Measurements from ENCODE around the gene MACROD1. TPM values are rescaled to one million over a fixed set of nuclear protein-coding genes. Genes with fewer than 3 reads are reported as not detected.

Gene MACROD1
- polyA plus RNA-seq, 2 donors = 25.6 to 75.6 TPM

DNA sequence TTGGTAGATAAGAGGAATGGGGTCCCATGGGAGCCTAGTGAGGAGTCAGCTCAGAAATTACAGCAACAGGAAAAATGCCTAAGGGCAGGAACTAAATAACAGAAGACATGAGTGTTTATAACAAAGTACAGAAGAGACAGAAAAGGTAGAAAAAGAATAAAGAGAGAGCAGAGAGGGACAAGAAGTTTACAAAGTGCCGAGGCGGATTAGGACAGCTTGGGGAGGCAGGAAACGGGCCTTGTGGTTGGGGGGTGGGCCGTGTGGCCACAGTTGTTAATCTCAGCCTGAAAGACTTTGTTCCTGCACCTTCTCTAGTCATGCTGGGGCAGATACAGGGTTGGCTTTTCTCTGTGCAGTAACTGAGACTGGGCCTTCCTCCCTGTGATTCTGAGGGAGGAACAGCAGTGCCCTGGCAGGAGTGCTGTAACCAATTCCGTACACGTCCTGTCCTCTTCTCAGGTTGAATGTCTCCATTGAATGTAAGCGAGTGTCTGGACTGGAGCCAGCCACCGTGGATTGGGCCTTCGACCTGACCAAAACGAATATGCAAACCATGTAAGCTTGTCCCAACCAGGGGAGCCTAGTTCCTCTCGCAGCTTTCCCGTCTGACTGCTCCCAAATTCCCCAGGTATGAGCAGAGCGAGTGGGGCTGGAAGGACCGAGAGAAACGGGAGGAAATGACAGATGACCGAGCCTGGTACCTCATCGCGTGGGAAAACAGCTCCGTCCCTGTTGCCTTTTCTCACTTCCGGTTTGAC lies 214.0 kb downstream of the MACROD1 start:
- peaks cover 8 to 18% of the 10 kb centered on the region in 2 donors for H3K36me3 ChIP-seq (ENCODE audit: control insufficient read depth in 2 of 2, insufficient read depth in 2 of 2, low read length in 1 of 2)
- 45 to 56% methylated on average over 20 of the region's 20 CpGs for WGBS, 2 donors
- no peaks in the 10 kb centered on the region for H3K27me3 ChIP-seq (ENCODE audit: control insufficient read depth in 1 of 2, insufficient read depth in 2 of 2, low read length in 2 of 2)
- no peak overlapping the region for H3K4me3 ChIP-seq (ENCODE audit: low read depth in 1 of 2, low read length in 2 of 2)
- H3K27ac ChIP-seq (ENCODE audit: low read depth in 2 of 2, low read length in 1 of 2) = peak overlapping the region; percentile 78 to 88
- H3K9me3 ChIP-seq (ENCODE audit: control insufficient read depth in 2 of 2, insufficient read depth in 1 of 2, low read depth in 1 of 2, low read length in 1 of 2) = no peaks in the 10 kb centered on the region
- peaks cover 0 to 8% of the 10 kb centered on the region in 2 donors for H3K4me1 ChIP-seq (ENCODE audit: control insufficient read depth in 2 of 2, insufficient read depth in 2 of 2, low read length in 1 of 2)

Other genes with a start within 250 kb of the MACROD1 start
- gene RCOR2, start 248.9 kb downstream of the MACROD1 start, polyA plus RNA-seq = under 1 TPM; 0.13 to 0.24 TPM
- 10 to 100 TPM in 1 of 2 donors, 1 to 10 TPM in 1; 8.5 to 11.8 TPM for gene NAA40, start 227.1 kb downstream of the MACROD1 start, polyA plus RNA-seq
- 1,000 to 10,000 TPM in 1 of 2 donors, 100 to 1,000 TPM in 1; 737 to 1,011 TPM for gene COX8A, start 191.5 kb downstream of the MACROD1 start, polyA plus RNA-seq
- gene OTUB1, start 179.7 kb downstream of the MACROD1 start, polyA plus RNA-seq = 10 to 100 TPM; 54.6 to 91.5 TPM
- under 1 TPM; 0.04 to 0.08 TPM for gene FLRT1, start 130.2 kb downstream of the MACROD1 start, polyA plus RNA-seq
- 10 to 100 TPM; 60.0 to 69.4 TPM for gene STIP1, start 20.1 kb upstream of the MACROD1 start, polyA plus RNA-seq
- 1 to 10 TPM; 4.4 to 5.8 TPM for gene FERMT3, start 40.6 kb upstream of the MACROD1 start, polyA plus RNA-seq
- gene TRPT1, start 60.1 kb upstream of the MACROD1 start, polyA plus RNA-seq = 10 to 100 TPM; 44.9 to 61.1 TPM
- 10 to 100 TPM; 49.5 to 55.1 TPM for gene NUDT22, start 60.2 kb upstream of the MACROD1 start, polyA plus RNA-seq
- 10 to 100 TPM; 31.2 to 53.7 TPM for gene DNAJC4, start 64.4 kb upstream of the MACROD1 start, polyA plus RNA-seq
- gene VEGFB, start 68.5 kb upstream of the MACROD1 start, polyA plus RNA-seq = 10 to 100 TPM; 34.6 to 48.1 TPM
- gene FKBP2, start 75.0 kb upstream of the MACROD1 start, polyA plus RNA-seq = 100 to 1,000 TPM; 119 to 202 TPM
- 100 to 1,000 TPM; 211 to 349 TPM for gene PPP1R14B, start 80.8 kb upstream of the MACROD1 start, polyA plus RNA-seq
- 10 to 100 TPM; 24.6 to 37.4 TPM for gene PLCB3, start 85.4 kb upstream of the MACROD1 start, polyA plus RNA-seq
- 10 to 100 TPM; 57.4 to 64.8 TPM for gene BAD, start 118.6 kb upstream of the MACROD1 start, polyA plus RNA-seq
- gene GPR137, start 119.7 kb upstream of the MACROD1 start, polyA plus RNA-seq = 10 to 100 TPM; 18.6 to 22.7 TPM
- not detected for gene KCNK4, start 125.2 kb upstream of the MACROD1 start, polyA plus RNA-seq
- gene CATSPERZ, start 134.2 kb upstream of the MACROD1 start, polyA plus RNA-seq = under 1 TPM; 0.37 to 0.39 TPM
- 10 to 100 TPM; 63.7 to 85.4 TPM for gene ESRRA, start 139.4 kb upstream of the MACROD1 start, polyA plus RNA-seq
- gene TRMT112, start 151.4 kb upstream of the MACROD1 start, polyA plus RNA-seq = 100 to 1,000 TPM; 201 to 211 TPM
- 100 to 1,000 TPM; 442 to 808 TPM for gene PRDX5, start 152.0 kb upstream of the MACROD1 start, polyA plus RNA-seq
- gene CCDC88B, start 174.1 kb upstream of the MACROD1 start, polyA plus RNA-seq = 10 to 100 TPM; 11.2 to 33.3 TPM
- 10 to 100 TPM; 28.5 to 31.2 TPM for gene RPS6KA4, start 193.0 kb upstream of the MACROD1 start, polyA plus RNA-seq